HCT116 (cell line): ENCODE measurements around the gene ANTXRL. TPM values are rescaled to one million over a fixed set of nuclear protein-coding genes. Genes with fewer than 3 reads are reported as not detected.

Source experiments
- ATAC-seq: fragments of 200-7000 bp; cut with Tn5 transposase; 2 replicates; pipeline ENCODE4 v1.9.1; 2020; ENCODE audit warnings: mild to moderate bottlenecking, moderate library complexity
- BruUV-seq: library from RNA; stranded (reverse); fragments of 400-500 nt; replicated peaks from 2 replicates; lab custom pipeline; 2021; lab: Mats Ljungman, UMichigan
- CTCF ChIA-PET: fragments of 300-600 bp; sonication (Branson Sonifier 250); formaldehyde crosslinking; loops from one replicate; lab custom pipeline; 2021; ENCODE audit warnings: antibody characterized with exemption; lab: Charles Lee
- POLR2A ChIA-PET: fragments of 300-600, 350-600 bp; sonication (Branson Sonifier 250); formaldehyde crosslinking; loops from one replicate; lab custom pipeline; 2021; ENCODE audit warnings: antibody characterized with exemption; lab: Charles Lee
- RAD21 ChIA-PET, 2 experiments: fragments of 300-600 bp; sonication (Branson Sonifier 250); formaldehyde crosslinking; loops; one replicate each; lab custom pipeline; 2023; ENCODE audit warnings: low total read pairs in 2 of 2; ENCODE audit not compliant: uncharacterized antibody in 2 of 2, unreplicated experiment in 2 of 2, low non-redundant PET in 1 of 2; lab: Charles Lee
- DNase-seq: peaks from one replicate; pipeline ENCODE4 v3.0.0-alpha.2; 2010; ENCODE audit warnings: low read depth, low spot score
- H2AFZ ChIP-seq: fragments of 200-600 bp; shearing (Covaris generic), sonication (generic); 2 replicates; pipeline ENCODE4 v1.6.1; 2017; ENCODE audit warnings: low read depth, mixed run types, mixed read lengths, antibody characterized with exemption, low read length; ENCODE audit not compliant: poor library complexity, severe bottlenecking
- H3K27ac ChIP-seq: 2 replicates; pipeline ENCODE4 v1.5.1; 2012; ENCODE audit warnings: low read depth, low read length
- H3K27me3 ChIP-seq: fragments of 200-600 bp; sonication (generic); 2 replicates; pipeline ENCODE4 v1.6.1; 2016; ENCODE audit warnings: mixed run types, low read length, mixed read lengths; ENCODE audit not compliant: insufficient read depth
- H3K36me3 ChIP-seq, 2 experiments: fragments of 200-500 bp in 1 of 2; fragments of 200-600 bp in 1 of 2; sonication (Bioruptor generic) in 1 of 2; sonication (generic) in 1 of 2; 2 replicates each; pipeline versions ENCODE4 v1.5.1 to v1.6.1; 2014 to 2016; ENCODE audit warnings: low read length in 2 of 2, inconsistent platforms in 1 of 2, mixed read lengths in 1 of 2, mixed run types in 1 of 2; ENCODE audit not compliant: insufficient read depth in 2 of 2, control insufficient read depth in 1 of 2
- H3K4me1 ChIP-seq, 2 experiments: fragments of 200-600 bp in 1 of 2; sonication (generic) in 1 of 2; 2 replicates each; pipeline versions ENCODE4 v1.5.1 to v1.6.1; 2012 to 2017; ENCODE audit warnings: low read length in 2 of 2, inconsistent platforms in 1 of 2, mild to moderate bottlenecking in 1 of 2, mixed read lengths in 1 of 2, mixed run types in 1 of 2, moderate library complexity in 1 of 2; ENCODE audit not compliant: insufficient read depth in 2 of 2, control insufficient read depth in 1 of 2
- H3K4me2 ChIP-seq: fragments of 200-600 bp; sonication (generic); 2 replicates; pipeline ENCODE4 v1.6.1; 2017; ENCODE audit warnings: mixed run types, low read length, mixed read lengths
- H3K4me3 ChIP-seq, 2 experiments: fragments of 200-600 bp in 1 of 2; sonication (generic) in 1 of 2; replicated peaks in 1 of 2; 2 replicates each; pipeline ENCODE4 v1.5.1; 2011 to 2016; ENCODE audit warnings: low read length in 2 of 2, control low read depth in 1 of 2, low read depth in 1 of 2, mild to moderate bottlenecking in 1 of 2, mixed read lengths in 1 of 2, mixed run types in 1 of 2
- H3K79me2 ChIP-seq: fragments of 200-600 bp; sonication (generic); 2 replicates; pipeline ENCODE4 v1.6.1; 2017; ENCODE audit warnings: mild to moderate bottlenecking, mixed run types, low read length, moderate library complexity, mixed read lengths; ENCODE audit not compliant: insufficient read depth
- H3K9ac ChIP-seq: fragments of 200-600 bp; sonication (generic); 2 replicates; pipeline ENCODE4 v1.6.1; 2016; ENCODE audit warnings: low read length, mixed read lengths
- H3K9me2 ChIP-seq: fragments of 200-600 bp; sonication (generic), shearing (Covaris generic); 2 replicates; pipeline ENCODE4 v1.6.1; 2017; ENCODE audit warnings: mixed run types, mild to moderate bottlenecking, moderate library complexity; ENCODE audit not compliant: insufficient read depth
- H3K9me3 ChIP-seq, 2 experiments: fragments of 200-500 bp in 1 of 2; fragments of 200-600 bp in 1 of 2; sonication (Bioruptor generic) in 1 of 2; sonication (generic) in 1 of 2; 2 replicates each; pipeline ENCODE4 v1.6.1; 2014 to 2017; ENCODE audit warnings: low read length in 2 of 2, mixed read lengths in 2 of 2, inconsistent platforms in 1 of 2, low read depth in 1 of 2, mild to moderate bottlenecking in 1 of 2, mixed run types in 1 of 2, moderate library complexity in 1 of 2; ENCODE audit not compliant: control insufficient read depth in 1 of 2, insufficient read depth in 1 of 2
- H4K20me1 ChIP-seq: fragments of 200-600 bp; sonication (generic), shearing (Covaris generic); 2 replicates; pipeline ENCODE4 v1.6.1; 2017; ENCODE audit warnings: mixed run types, mild to moderate bottlenecking, moderate library complexity; ENCODE audit not compliant: insufficient read depth
- CTCF ChIP-seq, 3 experiments: fragments of 200-600 bp in 1 of 3; sonication (generic) in 1 of 3; IDR thresholded peaks in 2 of 3; conservative IDR thresholded peaks in 1 of 3; 2 replicates each; pipeline ENCODE4 v1.5.1; 2012 to 2017; ENCODE audit warnings: low read depth in 2 of 3, low read length in 2 of 3, antibody characterized with exemption in 1 of 3, borderline replicate concordance in 1 of 3, control low read depth in 1 of 3, mild to moderate bottlenecking in 1 of 3, mixed read lengths in 1 of 3, mixed run types in 1 of 3, moderate library complexity in 1 of 3; ENCODE audit not compliant: insufficient read depth in 1 of 3
- MAX ChIP-seq: IDR thresholded peaks from 2 replicates; pipeline ENCODE4 v1.6.1; 2012
- REST ChIP-seq: IDR thresholded peaks from 2 replicates; pipeline ENCODE4 v1.6.1; 2012; ENCODE audit warnings: low read depth
- SIN3A ChIP-seq: IDR thresholded peaks from 2 replicates; pipeline ENCODE4 v1.6.1; 2012; ENCODE audit warnings: low read depth
- TCF7L2 ChIP-seq: IDR thresholded peaks from 2 replicates; pipeline ENCODE4 v1.7.0; 2011; ENCODE audit warnings: borderline replicate concordance, inconsistent platforms; ENCODE audit not compliant: insufficient read depth, insufficient read length; ENCODE audit errors: extremely low read depth
- ZBTB33 ChIP-seq: IDR thresholded peaks from 2 replicates; pipeline ENCODE4 v1.6.1; 2011; ENCODE audit warnings: mild to moderate bottlenecking, low read length, moderate library complexity; ENCODE audit not compliant: insufficient replicate concordance; ENCODE audit errors: extremely low read depth
- intact Hi-C: fragments of 100-400 bp; cut with micrococcal nuclease; formaldehyde crosslinking; loops from 2 replicates; pipeline ENCODE4 v1.10.0; 2022
- total RNA-seq: library from RNA; stranded (reverse); gene quantifications from one replicate; pipeline ENCODE4 v1.2.1, GENCODE V29; 2021; ENCODE audit not compliant: unreplicated experiment

ANTXRL gene
- total RNA-seq, 1 experiment from 2014 or later, result not detected

- no peak; the same call in 1 of the 2 replicates for ATAC-seq
- Histone ChIP-seq H3K4me3 (no peak overlapping the region), H2AFZ (no peak overlapping the region), H3K9ac (no peak overlapping the region), H3K27ac (no peak overlapping the region), H3K9me3 (no peaks in the 10 kb centered on the region), H3K79me2 (no peaks in the 10 kb centered on the region), H3K4me2 (no peak overlapping the region), H3K27me3 (no peaks in the 10 kb centered on the region), H4K20me1 (no peaks in the 10 kb centered on the region), H3K36me3 (no peaks in the 10 kb centered on the region), H3K4me1 (peaks cover 0 to 2% of the 10 kb centered on the region in 2 experiments; a peak in 1 of 4 replicates), H3K9me2 (no peaks in the 10 kb centered on the region)
- no peak for DNase-seq
- BruUV-seq, result no TSS peak
- intact Hi-C loops, result no loop called here
- ChIA-PET RAD21 (no interaction called here), POLR2A (no interaction called here), CTCF (no interaction called here)
- TF ChIP-seq MAX (no peak), CTCF (IDR thresholded peaks at IDR 0.05 in 2 of 3, conservative IDR thresholded peaks at IDR 0.05 in 1 of 3; ENCODE audit: borderline replicate concordance in 1 of 3, insufficient read depth in 1 of 3, low read depth in 2 of 3, low read length in 2 of 3) (peak in 2 of 3 experiments; percentile 8 to 24; a peak in 2 of 6 replicates)
Measured at GRCh38 chr10:46297406-46298204, 10.8 kb downstream of the ANTXRL start.

- no peaks in the 10 kb centered on the region for H3K9me2 ChIP-seq
- ChIA-PET RAD21 (no interaction called here), POLR2A (no interaction called here), CTCF (no interaction called here)
- H3K4me3 ChIP-seq, result no peak overlapping the region
- H4K20me1 ChIP-seq, result no peaks in the 10 kb centered on the region
- no peak for DNase-seq
- H3K9ac ChIP-seq, result no peak overlapping the region
- intact Hi-C loops, result no loop called here
- no peaks in the 10 kb centered on the region for H3K79me2 ChIP-seq
- H3K4me2 ChIP-seq, result no peak overlapping the region
- H3K36me3 ChIP-seq, result no peaks in the 10 kb centered on the region
- no TSS peak for BruUV-seq
- no peaks in the 10 kb centered on the region for H3K27me3 ChIP-seq
- H3K9me3 ChIP-seq, result no peaks in the 10 kb centered on the region
- H2AFZ ChIP-seq, result no peak overlapping the region
- H3K27ac ChIP-seq, result no peak overlapping the region
- no peak for ATAC-seq
- no peaks in the 10 kb centered on the region for H3K4me1 ChIP-seq
- no peak for TF ChIP-seq ZBTB33
- TF ChIP-seq MAX, result no peak
- no peak for TF ChIP-seq SIN3A
- no peak for TF ChIP-seq TCF7L2
- TF ChIP-seq REST, result no peak
Measured at GRCh38 chr10:46298477-46299285, 11.9 kb downstream of the ANTXRL start.
